Adipocyte (in vitro differentiated cells): ENCODE data around the gene BCR.
"Not testable (repeated sequence)": the region's sequence is repeated elsewhere in the genome, so short reads cannot be mapped to it uniquely, and the experiment has no call there.

Source experiments
- DNase-seq: peaks from one replicate; pipeline ENCODE4 v3.0.0-alpha.2; 2015; ENCODE audit warnings: low read depth
- H3K27me3 ChIP-seq: replicated peaks from 2 replicates; pipeline ENCODE4 v1.7.0; 2013; ENCODE audit warnings: mild to moderate bottlenecking, low read length, moderate library complexity; ENCODE audit not compliant: control insufficient read depth, insufficient read depth
- H3K36me3 ChIP-seq: 2 replicates; pipeline ENCODE4 v1.7.0; 2013; ENCODE audit warnings: low read length, mild to moderate bottlenecking, moderate library complexity; ENCODE audit not compliant: control insufficient read depth, insufficient read depth, severe bottlenecking
- H3K4me1 ChIP-seq: 2 replicates; pipeline ENCODE4 v1.7.0; 2013; ENCODE audit warnings: mild to moderate bottlenecking, low read length, moderate library complexity; ENCODE audit not compliant: control insufficient read depth, insufficient read depth
- H3K4me3 ChIP-seq: 2 replicates; pipeline ENCODE4 v1.7.0; 2013; ENCODE audit warnings: mild to moderate bottlenecking, low read length, moderate library complexity
- H3K9ac ChIP-seq: 2 replicates; pipeline ENCODE4 v1.7.0; 2013; ENCODE audit warnings: mild to moderate bottlenecking, low read length, moderate library complexity
- H3K9me3 ChIP-seq: 2 replicates; pipeline ENCODE4 v1.7.0; 2013; ENCODE audit warnings: mild to moderate bottlenecking, low read length, moderate library complexity; ENCODE audit not compliant: control insufficient read depth

BCR gene

GRCh38 chr22:23315341-23315917 is 135.1 kb downstream of the BCR start:
- peak; percentile 75 for DNase-seq
- Histone ChIP-seq H3K9me3 (no peaks in the 10 kb centered on the region), H3K27me3 (no peaks in the 10 kb centered on the region), H3K9ac (no peak overlapping the region), H3K4me1 (no peaks in the 10 kb centered on the region), H3K4me3 (no peak overlapping the region), H3K36me3 (peaks cover 12% of the 10 kb centered on the region)

- DNase-seq, result not testable (repeated sequence)
These were observed 136.3 kb downstream of the BCR start for GRCh38 chr22:23316596-23316995.

GRCh38 chr22:23318316-23318715 is 138.0 kb downstream of the BCR start:
- H3K36me3 ChIP-seq, H3K4me3 ChIP-seq, H3K27me3 ChIP-seq, H3K9me3 ChIP-seq, DNase-seq, H3K4me1 ChIP-seq, H3K9ac ChIP-seq: not testable (repeated sequence)

More at GRCh38 chr22:23316596-23316995, 136.3 kb downstream of the BCR start:
- H3K4me3 ChIP-seq, H3K27me3 ChIP-seq, H3K9me3 ChIP-seq, H3K9ac ChIP-seq, H3K4me1 ChIP-seq: not testable (repeated sequence)
- H3K36me3 ChIP-seq, result peaks cover 12% of the 10 kb centered on the region

- H3K36me3 ChIP-seq, H3K4me3 ChIP-seq, H3K9ac ChIP-seq, H3K9me3 ChIP-seq, DNase-seq, H3K27me3 ChIP-seq, H3K4me1 ChIP-seq: not testable (repeated sequence)
These were observed 142.3 kb downstream of the BCR start for GRCh38 chr22:23322497-23323080.

GRCh38 chr22:23323960-23324688 is 143.8 kb downstream of the BCR start:
- H3K9ac ChIP-seq, H3K27me3 ChIP-seq, H3K36me3 ChIP-seq, H3K4me3 ChIP-seq, DNase-seq, H3K4me1 ChIP-seq, H3K9me3 ChIP-seq: not testable (repeated sequence)

- H3K36me3 ChIP-seq, result no peaks in the 10 kb centered on the region
- H3K27me3 ChIP-seq, result no peaks in the 10 kb centered on the region
- no peaks in the 10 kb centered on the region for H3K9me3 ChIP-seq
- no peak overlapping the region for H3K9ac ChIP-seq
- DNase-seq, result no peak
- H3K4me3 ChIP-seq, result no peak overlapping the region
- H3K4me1 ChIP-seq, result no peaks in the 10 kb centered on the region
These were observed 144.9 kb downstream of the BCR start for GRCh38 chr22:23325183-23325582.

GRCh38 chr22:23333822-23334221 is 153.5 kb downstream of the BCR start:
- H3K36me3 ChIP-seq, DNase-seq, H3K4me1 ChIP-seq, H3K9me3 ChIP-seq, H3K27me3 ChIP-seq, H3K4me3 ChIP-seq, H3K9ac ChIP-seq: not testable (repeated sequence)

- not testable (repeated sequence) for H3K4me1 ChIP-seq, H3K9me3 ChIP-seq, H3K36me3 ChIP-seq, H3K9ac ChIP-seq, H3K27me3 ChIP-seq, H3K4me3 ChIP-seq, DNase-seq
These were observed 157.4 kb downstream of the BCR start for GRCh38 chr22:23337672-23338071.

- H3K9me3 ChIP-seq, H3K9ac ChIP-seq, H3K4me3 ChIP-seq, H3K27me3 ChIP-seq, DNase-seq, H3K36me3 ChIP-seq, H3K4me1 ChIP-seq: not testable (repeated sequence)
These were observed 161.8 kb downstream of the BCR start for GRCh38 chr22:23341942-23342695.

GRCh38 chr22:23351321-23351720 is 171.0 kb downstream of the BCR start:
- no peaks in the 10 kb centered on the region for H3K4me1 ChIP-seq
- H3K36me3 ChIP-seq, result no peaks in the 10 kb centered on the region
- H3K4me3 ChIP-seq, result no peak overlapping the region
- H3K27me3 ChIP-seq, result peaks cover 15% of the 10 kb centered on the region
- no peaks in the 10 kb centered on the region for H3K9me3 ChIP-seq
- peak; percentile 16 for DNase-seq
- no peak overlapping the region for H3K9ac ChIP-seq

- Histone ChIP-seq H3K9ac (no peak overlapping the region), H3K9me3 (no peaks in the 10 kb centered on the region)
- DNase-seq, result no peak
These were observed 172.7 kb downstream of the BCR start for GRCh38 chr22:23353004-23353403.

More at GRCh38 chr22:23353004-23353403, 172.7 kb downstream of the BCR start:
- Histone ChIP-seq H3K4me1 (no peaks in the 10 kb centered on the region), H3K36me3 (no peaks in the 10 kb centered on the region), H3K27me3 (peaks cover 20% of the 10 kb centered on the region), H3K4me3 (no peak overlapping the region)
